SK-N-MC (cell line): ENCODE data around the gene KCNC4.

Experiments
- DNase-seq: peaks from one replicate; pipeline ENCODE4 v3.0.0-alpha.2; 2011; ENCODE audit warnings: low read depth, low spot score
- H3K27ac ChIP-seq: fragments of 200-600 bp; sonication (generic); 2 replicates; pipeline ENCODE4 v1.5.1; 2016; ENCODE audit warnings: mixed run types
- H3K36me3 ChIP-seq: fragments of 200-600 bp; sonication (generic); 2 replicates; pipeline ENCODE4 v1.6.1; 2017; ENCODE audit warnings: antibody characterized with exemption, low read length, mixed read lengths; ENCODE audit not compliant: insufficient read depth
- H3K4me3 ChIP-seq: fragments of 200-600 bp; sonication (generic); 2 replicates; pipeline ENCODE4 v1.5.1; 2016
- H3K9ac ChIP-seq: fragments of 200-600 bp; sonication (generic); 2 replicates; pipeline ENCODE4 v1.8.0; 2017; ENCODE audit warnings: mixed run types, mixed read lengths; ENCODE audit not compliant: insufficient read length
- H3K9me3 ChIP-seq: fragments of 200-600 bp; sonication (generic); 2 replicates; pipeline ENCODE4 v1.6.1; 2017; ENCODE audit warnings: low read depth, mild to moderate bottlenecking, antibody characterized with exemption, low read length, moderate library complexity, mixed read lengths
- EZH2 ChIP-seq: fragments of 200-600 bp; sonication (generic); IDR thresholded peaks from one replicate; pipeline ENCODE4 v1.6.1; 2017; ENCODE audit warnings: antibody characterized with exemption
- FOXP2 ChIP-seq: optimal IDR thresholded peaks from 2 replicates; pipeline ENCODE3; 2011; ENCODE audit warnings: mild to moderate bottlenecking, moderate library complexity; ENCODE audit not compliant: insufficient read depth; ENCODE audit errors: extremely low read length, control extremely low read depth
- POLR2AphosphoS5 ChIP-seq: IDR thresholded peaks from 2 replicates; pipeline ENCODE4 v1.6.1; 2012; ENCODE audit warnings: mild to moderate bottlenecking, low read depth, low read length, borderline replicate concordance

KCNC4 gene

GRCh38 chr1:110223127-110223526, 13.0 kb downstream of the KCNC4 start:
- Histone ChIP-seq H3K4me3 (no peak overlapping the region), H3K36me3 (no peaks in the 10 kb centered on the region), H3K9ac (no peak overlapping the region), H3K9me3 (no peaks in the 10 kb centered on the region), H3K27ac (no peak overlapping the region)
- TF ChIP-seq FOXP2: no peak
- TF ChIP-seq POLR2AphosphoS5: no peak
- no peak for TF ChIP-seq EZH2
- DNase-seq: no peak

GRCh38 chr1:110223581-110223980, 13.5 kb downstream of the KCNC4 start:
- H3K36me3 ChIP-seq: no peaks in the 10 kb centered on the region
- DNase-seq: no peak
- TF ChIP-seq EZH2: no peak
- no peak for TF ChIP-seq FOXP2
- TF ChIP-seq POLR2AphosphoS5: no peak

GRCh38 chr1:110224240-110224995, 14.3 kb downstream of the KCNC4 start:
- Histone ChIP-seq H3K9ac (no peak overlapping the region), H3K36me3 (no peaks in the 10 kb centered on the region), H3K4me3 (no peak overlapping the region), H3K27ac (no peak overlapping the region), H3K9me3 (no peaks in the 10 kb centered on the region)
- DNase-seq: no peak
- TF ChIP-seq EZH2 (no peak), POLR2AphosphoS5 (no peak), FOXP2 (no peak)

More at GRCh38 chr1:110223581-110223980, 13.5 kb downstream of the KCNC4 start:
- no peaks in the 10 kb centered on the region for H3K9me3 ChIP-seq
- H3K4me3 ChIP-seq: no peak overlapping the region
- H3K27ac ChIP-seq: no peak overlapping the region
- no peak overlapping the region for H3K9ac ChIP-seq

- DNase-seq: no peak
- H3K9me3 ChIP-seq: no peaks in the 10 kb centered on the region
- H3K4me3 ChIP-seq: no peak overlapping the region
- no peak for TF ChIP-seq FOXP2
- TF ChIP-seq EZH2: no peak
- TF ChIP-seq POLR2AphosphoS5: no peak
- H3K9ac ChIP-seq: no peak overlapping the region
- no peak overlapping the region for H3K27ac ChIP-seq
- H3K36me3 ChIP-seq: no peaks in the 10 kb centered on the region
Measured at GRCh38 chr1:110225212-110225611, 15.1 kb downstream of the KCNC4 start.

GRCh38 chr1:110225756-110226404, 15.8 kb downstream of the KCNC4 start:
- H3K9ac ChIP-seq: no peak overlapping the region
- H3K36me3 ChIP-seq: no peaks in the 10 kb centered on the region
- no peak overlapping the region for H3K4me3 ChIP-seq
- H3K27ac ChIP-seq: no peak overlapping the region
- no peaks in the 10 kb centered on the region for H3K9me3 ChIP-seq
- no peak for TF ChIP-seq EZH2
- TF ChIP-seq FOXP2: no peak
- TF ChIP-seq POLR2AphosphoS5: no peak
- no peak for DNase-seq

- no peaks in the 10 kb centered on the region for H3K9me3 ChIP-seq
- no peaks in the 10 kb centered on the region for H3K36me3 ChIP-seq
- H3K27ac ChIP-seq: no peak overlapping the region
- H3K4me3 ChIP-seq: no peak overlapping the region
- H3K9ac ChIP-seq: no peak overlapping the region
- no peak for DNase-seq
- TF ChIP-seq FOXP2 (no peak), EZH2 (no peak), POLR2AphosphoS5 (no peak)
Measured at GRCh38 chr1:110227774-110228173, 17.7 kb downstream of the KCNC4 start.

- DNase-seq: no peak
- H3K9ac ChIP-seq: no peak overlapping the region
- no peak overlapping the region for H3K27ac ChIP-seq
- TF ChIP-seq POLR2AphosphoS5: no peak
- no peaks in the 10 kb centered on the region for H3K9me3 ChIP-seq
- no peak overlapping the region for H3K4me3 ChIP-seq
- H3K36me3 ChIP-seq: no peaks in the 10 kb centered on the region
Measured at GRCh38 chr1:110228381-110228780, 18.3 kb downstream of the KCNC4 start.

GRCh38 chr1:110228869-110229268, 18.8 kb downstream of the KCNC4 start:
- TF ChIP-seq EZH2: no peak
- TF ChIP-seq FOXP2: no peak
- no peak for TF ChIP-seq POLR2AphosphoS5
- H3K4me3 ChIP-seq: no peak overlapping the region
- H3K9ac ChIP-seq: no peak overlapping the region
- no peak overlapping the region for H3K27ac ChIP-seq
- H3K9me3 ChIP-seq: no peaks in the 10 kb centered on the region
- H3K36me3 ChIP-seq: no peaks in the 10 kb centered on the region
- no peak for DNase-seq
